ENCODE results near the gene KIAA0586. TPM values are rescaled to one million over a fixed set of nuclear protein-coding genes. Genes with fewer than 3 reads are reported as not detected.

KIAA0586 gene
- total and polyA plus RNA-seq, 2 of the 4 experiments (the other 2 are of a cell fraction) = 9.4 to 36.7 TPM

- Histone ChIP-seq H3K4me1 (ENCODE audit: control insufficient read depth, insufficient read depth, low read length) (no peaks in the 10 kb centered on the region), H2BK120ac (ENCODE audit: low read depth, low read length) (no peak overlapping the region), H3K4me2 (ENCODE audit: low read depth, low read length) (no peak overlapping the region), H3K23ac (ENCODE audit: low read depth, low read length) (no peak overlapping the region), H2AK9ac (replicated peaks; ENCODE audit: low read depth, low read length, poor library complexity) (no peak overlapping the region), H3K9me1 (ENCODE audit: insufficient read depth, low read length) (no peaks in the 10 kb centered on the region), H4K8ac (ENCODE audit: low read depth in 2 of 2, low read length in 2 of 2) (no peak overlapping the region), H2AFZ (replicated peaks; ENCODE audit: low read length, poor library complexity) (no peak overlapping the region), H3K79me1 (ENCODE audit: low read depth in 1 of 2, low read length in 2 of 2) (no peaks in the 10 kb centered on the region), H2AK5ac (ENCODE audit: low read depth, low read length) (no peak overlapping the region), H4K91ac (ENCODE audit: insufficient read depth, low read depth, low read length) (no peak overlapping the region), H3K56ac (ENCODE audit: extremely low read depth, insufficient read depth, low read length) (no peak overlapping the region), H3K4me3 (ENCODE audit: insufficient read depth, low read depth, low read length) (no peak overlapping the region), H4K5ac (ENCODE audit: low read depth, low read length) (no peak overlapping the region), H2BK5ac (ENCODE audit: low read depth, low read length, poor library complexity, severe bottlenecking) (no peak overlapping the region), H4K20me1 (ENCODE audit: insufficient read depth, low read length) (no peaks in the 10 kb centered on the region), H3K9ac (ENCODE audit: low read depth, low read length) (no peak overlapping the region), H3K27ac (ENCODE audit: insufficient read depth, low read length) (no peak overlapping the region), H3K36me3 (ENCODE audit: control insufficient read depth, insufficient read depth, low read length) (peaks cover 22% of the 10 kb centered on the region), H2BK20ac (ENCODE audit: low read depth, low read length) (no peak overlapping the region), H3K27me3 (ENCODE audit: control insufficient read depth, insufficient read depth, low read length) (no peaks in the 10 kb centered on the region), H3K9me3 (ENCODE audit: control insufficient read depth, insufficient read depth, low read length) (no peaks in the 10 kb centered on the region), H3K4ac (ENCODE audit: low read depth, low read length) (no peak overlapping the region), H3K14ac (replicated peaks; ENCODE audit: low read depth, low read length) (no peak overlapping the region), H2BK15ac (ENCODE audit: low read depth, low read length) (no peak overlapping the region), H3K18ac (ENCODE audit: low read depth, low read length) (no peak overlapping the region)
- ATAC-seq (ENCODE audit: low read depth) = no peak
- DNase-seq = no peak
- CTCF ChIA-PET = no interaction called here
- in situ Hi-C loops (cut with MboI; ENCODE audit: low sequenced_read_pairs) = no loop called here
- no TSS peak for BruUV-seq (replicated peaks)
- POLR2A ChIA-PET (ENCODE audit: unreplicated experiment) = no interaction called here
- TF ChIP-seq ELK1 (IDR thresholded peaks at IDR 0.05; ENCODE audit: borderline replicate concordance, low read depth, low read length) (no peak), NFE2L2 (IDR thresholded peaks at IDR 0.05; ENCODE audit: low read depth, low read length) (no peak), RAD21 (IDR thresholded peaks at IDR 0.05; ENCODE audit: low read length) (no peak), FOS (IDR thresholded peaks at IDR 0.05; ENCODE audit: low read depth, low read length) (no peak), MAFK (IDR thresholded peaks at IDR 0.05; ENCODE audit: low read depth, low read length) (no peak), CHD1 (IDR thresholded peaks at IDR 0.05; ENCODE audit: low read depth, low read length) (no peak), CEBPB (IDR thresholded peaks at IDR 0.05; ENCODE audit: low read depth, low read length) (no peak), SMC3 (IDR thresholded peaks at IDR 0.05; ENCODE audit: low read depth, low read length) (no peak), POLR2A (IDR thresholded peaks at IDR 0.05; ENCODE audit: low read depth, low read length) (no peak), BHLHE40 (IDR thresholded peaks at IDR 0.05; ENCODE audit: low read depth, low read length) (no peak), RCOR1 (IDR thresholded peaks at IDR 0.05; ENCODE audit: insufficient replicate concordance, low read length) (no peak), RFX5 (IDR thresholded peaks at IDR 0.05; ENCODE audit: low read depth, low read length) (no peak), MAZ (IDR thresholded peaks at IDR 0.05; ENCODE audit: borderline replicate concordance, low read depth, low read length) (no peak), USF2 (IDR thresholded peaks at IDR 0.05; ENCODE audit: low read depth, low read length) (no peak)
- TF ChIP-seq, protein P1, sequence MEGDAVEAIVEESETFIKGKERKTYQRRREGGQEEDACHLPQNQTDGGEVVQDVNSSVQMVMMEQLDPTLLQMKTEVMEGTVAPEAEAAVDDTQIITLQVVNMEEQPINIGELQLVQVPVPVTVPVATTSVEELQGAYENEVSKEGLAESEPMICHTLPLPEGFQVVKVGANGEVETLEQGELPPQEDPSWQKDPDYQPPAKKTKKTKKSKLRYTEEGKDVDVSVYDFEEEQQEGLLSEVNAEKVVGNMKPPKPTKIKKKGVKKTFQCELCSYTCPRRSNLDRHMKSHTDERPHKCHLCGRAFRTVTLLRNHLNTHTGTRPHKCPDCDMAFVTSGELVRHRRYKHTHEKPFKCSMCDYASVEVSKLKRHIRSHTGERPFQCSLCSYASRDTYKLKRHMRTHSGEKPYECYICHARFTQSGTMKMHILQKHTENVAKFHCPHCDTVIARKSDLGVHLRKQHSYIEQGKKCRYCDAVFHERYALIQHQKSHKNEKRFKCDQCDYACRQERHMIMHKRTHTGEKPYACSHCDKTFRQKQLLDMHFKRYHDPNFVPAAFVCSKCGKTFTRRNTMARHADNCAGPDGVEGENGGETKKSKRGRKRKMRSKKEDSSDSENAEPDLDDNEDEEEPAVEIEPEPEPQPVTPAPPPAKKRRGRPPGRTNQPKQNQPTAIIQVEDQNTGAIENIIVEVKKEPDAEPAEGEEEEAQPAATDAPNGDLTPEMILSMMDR (conservative IDR thresholded peaks at IDR 0.05; ENCODE audit: low read depth, low read length) = no peak
- no CpG with 5 or more reads among the region's 3 CpGs for WGBS, 2 experiments (ENCODE audit: extremely low coverage in 2 of 2, insufficient read length in 1 of 2)
- dilution Hi-C loops (cut with HindIII; ENCODE audit: low sequenced_read_pairs, unreplicated experiment) = no loop called here
- intact Hi-C loops (cut with micrococcal nuclease) = no loop called here
These were observed 18.8 kb upstream of the KIAA0586 start for GRCh38 chr14:58408681-58409215.

Data from IMR-90 (cell line).